Measurements from ENCODE around the gene OVCA2. TPM values are rescaled to one million over a fixed set of nuclear protein-coding genes. Genes with fewer than 3 reads are reported as not detected.

The OVCA2 gene
- total RNA-seq, 1 donor from 2014 or later: 21.9 TPM

GRCh38 chr17:2027528-2028233 lies 14.1 kb upstream of the OVCA2 start:
- Mint-ChIP-seq H3K4me1 (ENCODE audit: low read depth) (peaks cover 4% of the 10 kb centered on the region), H3K9me3 (ENCODE audit: low read depth) (no peaks in the 10 kb centered on the region), H3K27me3 (peaks cover 14% of the 10 kb centered on the region), H3K36me3 (ENCODE audit: insufficient read depth) (no peaks in the 10 kb centered on the region), H3K4me3 (ENCODE audit: low read depth) (peak overlapping the region; percentile 33), H3K27ac (no peak overlapping the region)
- no peak for TF ChIP-seq CTCF (IDR thresholded peaks at IDR 0.05; ENCODE audit: unreplicated experiment)
- no peak for DNase-seq (ENCODE audit: low spot score, unreplicated experiment)

- Mint-ChIP-seq H3K36me3 (ENCODE audit: insufficient read depth) (no peaks in the 10 kb centered on the region), H3K4me1 (ENCODE audit: low read depth) (peaks cover 4% of the 10 kb centered on the region), H3K27me3 (peaks cover 14% of the 10 kb centered on the region), H3K4me3 (ENCODE audit: low read depth) (no peak overlapping the region), H3K9me3 (ENCODE audit: low read depth) (no peaks in the 10 kb centered on the region), H3K27ac (no peak overlapping the region)
- TF ChIP-seq CTCF (IDR thresholded peaks at IDR 0.05; ENCODE audit: unreplicated experiment): no peak
- no peak for DNase-seq (ENCODE audit: low spot score, unreplicated experiment)
These were observed 13.6 kb upstream of the OVCA2 start for GRCh38 chr17:2028234-2028614.

- Mint-ChIP-seq H3K4me1 (ENCODE audit: low read depth) (peaks cover 4% of the 10 kb centered on the region), H3K27me3 (peaks cover 14% of the 10 kb centered on the region), H3K27ac (no peak overlapping the region), H3K36me3 (ENCODE audit: insufficient read depth) (no peaks in the 10 kb centered on the region), H3K4me3 (ENCODE audit: low read depth) (peak overlapping the region; percentile 48), H3K9me3 (ENCODE audit: low read depth) (no peaks in the 10 kb centered on the region)
- TF ChIP-seq CTCF (IDR thresholded peaks at IDR 0.05; ENCODE audit: unreplicated experiment): no peak
- no peak for DNase-seq (ENCODE audit: low spot score, unreplicated experiment)
These were observed 13.1 kb upstream of the OVCA2 start for GRCh38 chr17:2028737-2029136.

GRCh38 chr17:2029911-2030778 lies 11.7 kb upstream of the OVCA2 start, which contains the start of gene DPH1:
TSS of gene DPH1 (plus strand) at chr17:2030153. CDS start at chr17:2030170, 17 bp downstream.
- Mint-ChIP-seq H3K27me3 (peaks cover 14% of the 10 kb centered on the region), H3K36me3 (ENCODE audit: insufficient read depth) (no peaks in the 10 kb centered on the region), H3K27ac (peak within 1 kb of the TSS; percentile 94), H3K4me1 (ENCODE audit: low read depth) (peaks cover 4% of the 10 kb centered on the region), H3K4me3 (ENCODE audit: low read depth) (peak within 1 kb of the TSS; percentile 98), H3K9me3 (ENCODE audit: low read depth) (no peaks in the 10 kb centered on the region)
- peak; percentile 76 for DNase-seq (ENCODE audit: low spot score, unreplicated experiment)
- no peak for TF ChIP-seq CTCF (IDR thresholded peaks at IDR 0.05; ENCODE audit: unreplicated experiment)

- peak overlapping the region; percentile 94 for H3K27ac Mint-ChIP-seq
- peak; percentile 67 for TF ChIP-seq CTCF (IDR thresholded peaks at IDR 0.05; ENCODE audit: unreplicated experiment)
- peak; percentile 44 for DNase-seq (ENCODE audit: low spot score, unreplicated experiment)
- H3K4me3 Mint-ChIP-seq (ENCODE audit: low read depth): peak overlapping the region; percentile 98
- H3K27me3 Mint-ChIP-seq: peaks cover 14% of the 10 kb centered on the region
- H3K36me3 Mint-ChIP-seq (ENCODE audit: insufficient read depth): no peaks in the 10 kb centered on the region
- H3K4me1 Mint-ChIP-seq (ENCODE audit: low read depth): peaks cover 4% of the 10 kb centered on the region
- H3K9me3 Mint-ChIP-seq (ENCODE audit: low read depth): no peaks in the 10 kb centered on the region
These were observed 11.1 kb upstream of the OVCA2 start for GRCh38 chr17:2030779-2031163.

Data from progenitor cell of endocrine pancreas (in vitro differentiated cells).